NCI-H2227 (cell line): ENCODE measurements around the gene MYH15.

Experiments used
- DNase-seq: peaks from one replicate; lab custom pipeline; 2025; ENCODE audit not compliant: unreplicated experiment; lab: John Stamatoyannopoulos, UW

MYH15 gene

DNA sequence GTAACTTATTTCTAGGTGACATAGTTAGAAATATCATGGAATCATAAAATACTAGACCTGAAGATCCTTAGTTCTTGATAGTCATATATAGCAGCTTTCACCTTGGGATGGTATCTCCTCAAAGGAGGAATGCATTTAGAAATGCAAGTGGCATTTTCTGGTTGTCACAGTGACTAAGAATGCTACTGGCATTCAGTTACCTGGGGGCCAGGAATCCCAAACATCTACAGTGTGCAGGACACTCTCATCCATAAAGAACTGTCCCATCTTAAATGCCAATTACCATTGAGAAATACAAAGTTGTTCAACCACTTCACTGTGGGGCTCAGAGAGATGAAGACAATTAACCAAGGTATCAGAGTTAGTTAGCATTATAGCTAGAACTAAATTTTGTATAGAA, 36.7 kb downstream of the MYH15 start:
- DNase-seq = no peak

DNA sequence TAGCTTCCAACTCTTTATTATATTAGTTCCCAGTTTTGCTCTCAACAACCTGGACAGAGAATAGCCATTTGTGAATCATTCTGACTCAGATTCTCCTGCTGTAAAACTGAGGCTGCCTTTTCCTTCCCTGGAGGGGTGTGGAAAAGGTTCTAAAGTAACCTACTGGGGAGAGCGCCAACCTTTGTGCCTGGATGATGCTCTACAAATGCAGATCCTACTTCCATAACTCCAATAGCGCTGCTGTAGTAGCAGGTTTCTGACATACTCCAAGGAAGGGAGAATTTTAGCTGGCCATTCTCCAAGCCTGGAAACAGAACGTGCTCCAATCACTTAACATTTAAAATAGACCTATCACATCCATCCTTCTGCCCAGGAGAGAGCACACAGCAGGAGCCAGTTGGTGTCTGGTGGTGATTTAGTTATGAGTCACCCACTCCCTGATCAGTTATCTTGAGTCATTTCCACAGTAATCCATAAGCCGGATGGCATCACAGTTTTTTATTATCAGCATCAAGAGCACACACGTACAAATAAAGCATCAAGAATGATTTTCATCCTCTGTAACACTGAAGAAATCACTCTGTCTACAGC, 38.3 kb downstream of the MYH15 start:
- no peak for DNase-seq

DNA sequence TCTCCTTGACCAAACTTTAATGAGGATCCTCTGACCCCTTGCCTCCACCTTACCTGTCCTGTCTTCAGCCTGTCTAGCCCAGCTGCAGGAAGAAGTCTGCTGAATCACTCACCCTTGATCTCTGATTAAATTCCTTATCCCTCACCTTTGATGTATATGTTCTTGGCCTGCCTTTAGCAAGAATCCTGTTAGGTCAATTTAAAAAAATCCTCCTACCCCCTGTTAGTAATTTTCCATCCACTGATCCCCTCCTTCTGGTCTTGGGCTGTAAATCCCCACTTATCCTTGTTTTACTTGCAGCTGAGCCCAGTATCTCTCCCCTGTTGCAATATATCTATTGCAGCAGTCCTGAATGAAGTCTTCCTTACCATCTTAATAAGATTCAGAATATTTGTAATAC, 39.0 kb downstream of the MYH15 start:
- no peak for DNase-seq

GRCh38 chr3:108469126-108469525, 41.3 kb downstream of the MYH15 start:
- no peak for DNase-seq

- no peak for DNase-seq
These were observed 41.8 kb downstream of the MYH15 start for GRCh38 chr3:108468577-108468976.

- DNase-seq = no peak
These were observed 47.5 kb downstream of the MYH15 start for GRCh38 chr3:108462899-108463298.

GRCh38 chr3:108461661-108462111, 48.7 kb downstream of the MYH15 start:
- DNase-seq = no peak

DNA sequence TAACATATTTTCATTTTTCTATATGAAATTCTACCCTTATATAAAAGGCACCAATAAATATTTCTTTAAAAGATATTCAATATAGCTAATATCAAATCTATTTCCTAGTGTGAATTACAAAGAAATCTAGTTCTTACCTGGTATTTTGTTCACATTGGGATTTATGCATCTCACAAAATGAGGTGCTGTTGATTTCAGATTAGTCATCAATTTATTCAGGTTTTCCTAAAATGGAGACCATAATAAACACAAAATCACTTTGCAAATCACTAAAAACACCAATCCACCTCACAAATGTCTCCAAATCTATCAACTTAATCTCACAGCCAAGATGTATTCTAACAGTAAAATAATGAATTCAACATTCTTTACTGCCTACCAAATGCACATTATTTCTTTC, 51.2 kb downstream of the MYH15 start:
- no peak for DNase-seq

GRCh38 chr3:108455212-108455705, 55.1 kb downstream of the MYH15 start:
- no peak for DNase-seq

GRCh38 chr3:108453565-108453964, 56.8 kb downstream of the MYH15 start:
- no peak for DNase-seq

- no peak for DNase-seq
These were observed 60.0 kb downstream of the MYH15 start for GRCh38 chr3:108450444-108450843.

- DNase-seq = no peak
These were observed 61.8 kb downstream of the MYH15 start for GRCh38 chr3:108448593-108448992.

- DNase-seq = no peak
These were observed 63.1 kb downstream of the MYH15 start for GRCh38 chr3:108447096-108447847.

GRCh38 chr3:108442281-108442680, 68.1 kb downstream of the MYH15 start:
- no peak for DNase-seq

GRCh38 chr3:108441518-108441917, 68.9 kb downstream of the MYH15 start:
- no peak for DNase-seq

DNA sequence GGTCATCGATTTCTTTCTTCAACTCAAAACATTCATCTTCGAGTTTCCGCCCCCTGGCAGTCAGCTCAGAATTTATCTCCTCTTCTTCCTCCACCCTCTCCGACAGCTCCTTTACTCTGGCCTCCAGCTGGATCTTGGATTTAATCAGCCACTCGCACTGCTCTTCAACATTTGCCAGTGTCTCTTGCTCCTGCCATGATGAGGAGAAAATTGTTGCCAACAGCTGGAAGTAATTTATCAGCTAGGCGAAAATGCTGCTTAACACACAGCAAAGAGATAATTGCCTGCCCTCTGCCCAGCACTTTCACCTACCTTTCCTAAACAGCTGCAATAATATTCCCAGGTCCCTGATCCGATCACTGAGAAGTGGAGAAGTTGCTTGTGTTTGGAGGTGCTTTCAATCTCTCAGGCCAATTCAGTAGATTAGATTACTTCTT, 69.3 kb downstream of the MYH15 start:
- peak; percentile 65 for DNase-seq

DNA sequence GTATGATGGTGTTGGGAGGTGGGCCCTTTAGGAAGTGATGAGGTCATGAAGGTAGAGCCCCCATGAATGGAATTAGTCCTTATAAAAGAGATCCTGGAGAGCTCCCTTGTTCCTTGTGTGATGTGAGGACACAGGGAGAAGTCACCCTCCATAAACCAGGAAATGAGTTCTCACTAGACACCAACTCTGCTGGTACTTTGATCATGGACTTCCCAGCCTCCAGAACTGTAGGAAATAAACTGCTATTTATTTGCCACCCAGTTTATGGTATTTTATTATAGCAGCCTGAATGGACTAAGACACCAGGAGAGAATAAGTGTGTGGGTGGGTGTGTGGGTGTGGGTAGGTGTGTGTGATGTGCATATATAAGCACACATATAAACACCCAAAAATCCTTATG, 71.9 kb downstream of the MYH15 start:
- no peak for DNase-seq

GRCh38 chr3:108437439-108437838, 73.0 kb downstream of the MYH15 start:
- DNase-seq = no peak

- no peak for DNase-seq
These were observed 76.5 kb downstream of the MYH15 start for GRCh38 chr3:108433928-108434327.

DNA sequence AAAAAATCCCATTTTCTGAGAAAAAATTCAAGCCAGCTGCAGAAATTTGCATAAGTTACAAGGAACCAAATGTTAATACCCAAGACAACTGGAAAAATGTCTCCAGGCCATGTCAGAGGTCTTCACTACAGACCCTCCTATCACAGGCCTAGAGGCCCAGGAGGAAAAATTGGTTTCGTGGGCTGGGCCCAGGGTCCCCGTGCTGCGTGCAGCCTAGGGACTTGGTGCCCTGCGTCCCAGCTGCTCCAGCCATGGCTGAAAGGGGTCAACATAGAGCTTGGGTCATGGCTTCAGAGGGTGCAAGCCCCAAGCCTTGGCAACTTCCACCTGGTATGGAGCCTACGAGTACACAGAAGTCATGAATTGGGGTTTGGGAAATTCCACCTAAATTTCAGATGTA, 78.0 kb downstream of the MYH15 start:
- DNase-seq = no peak

DNA sequence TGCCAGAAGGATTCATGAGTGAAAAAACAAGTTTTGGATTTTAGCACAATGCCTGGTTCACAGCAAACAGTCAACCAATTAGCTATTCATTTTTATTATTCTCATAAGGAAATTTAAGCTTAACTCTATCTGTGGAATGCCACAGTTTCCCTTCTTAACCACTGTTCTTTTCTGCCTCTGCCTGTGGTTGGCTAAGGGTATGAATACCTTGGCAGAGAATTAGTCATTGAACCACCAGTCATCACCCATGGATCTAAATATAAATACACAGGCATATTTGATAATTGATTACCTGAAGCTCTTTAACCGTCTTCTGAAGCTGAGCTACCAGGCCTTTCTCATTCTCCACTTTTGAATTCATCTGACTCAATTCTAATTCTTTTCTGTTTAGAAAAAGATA, 79.9 kb downstream of the MYH15 start:
- no peak for DNase-seq

DNA sequence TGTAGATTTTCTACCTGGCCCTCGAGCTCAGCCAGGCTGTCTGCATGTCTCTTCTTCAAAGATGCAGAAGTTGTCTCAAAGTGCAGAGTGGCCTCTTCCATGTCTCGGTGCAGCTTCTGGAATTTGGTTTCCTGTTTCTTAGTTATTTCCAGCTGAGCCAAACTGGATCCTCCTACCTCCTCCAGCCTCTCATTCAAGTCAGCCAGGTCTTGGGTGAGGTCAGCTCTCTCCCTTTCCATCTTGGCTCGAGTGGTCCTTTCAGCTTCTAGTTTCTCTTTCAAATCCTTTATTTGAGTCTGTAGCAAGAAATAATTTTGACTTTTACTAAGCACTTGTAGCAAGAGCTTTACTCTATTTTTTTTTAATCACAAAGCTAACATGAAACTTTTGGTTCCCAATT, 81.8 kb downstream of the MYH15 start:
- no peak for DNase-seq

DNA sequence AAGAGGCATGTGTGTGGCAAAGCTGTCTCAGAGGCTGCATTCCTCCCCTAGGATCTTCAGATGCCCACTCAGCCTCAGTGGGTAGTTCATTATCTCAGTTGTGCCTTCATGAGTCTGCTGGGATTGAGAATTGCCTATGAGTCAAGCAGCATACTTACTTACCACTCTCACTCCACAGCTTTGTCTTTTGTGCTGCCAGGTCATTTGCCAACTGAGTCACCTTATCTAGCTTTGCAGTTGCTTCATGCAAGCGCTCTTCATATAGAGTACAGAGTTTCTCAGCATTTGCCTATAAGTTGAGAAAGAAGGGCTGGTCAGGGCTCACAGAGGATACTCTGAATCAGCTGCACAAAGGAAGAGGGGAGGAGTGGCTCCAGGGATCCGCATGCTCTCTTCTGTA, 89.5 kb downstream of the MYH15 start:
- no peak for DNase-seq
